ENCODE measurements around the gene DHRS9.

- TF ChIP-seq EP300 (IDR thresholded peaks at IDR 0.05) (no peak), POLR2A (IDR thresholded peaks at IDR 0.05) (no peak)
Measured at GRCh38 chr2:169106563-169107545, 37.5 kb downstream of the DHRS9 start.
